HEK293 (cell line): ENCODE measurements around the gene C11orf91.
"Not testable (repeated sequence)": the region's sequence is repeated elsewhere in the genome, so short reads cannot be mapped to it uniquely, and the experiment has no call there.

Experiments used
- CTCF ChIP-seq: fragments of 450-650 bp; formaldehyde crosslinking; IDR thresholded peaks from 2 replicates; pipeline ENCODE4 v1.5.1; 2016; ENCODE audit warnings: missing biosample characterization, missing genetic modification characterization
- SETDB1 ChIP-seq: IDR thresholded peaks from one replicate; pipeline ENCODE4 v1.6.1; 2017; ENCODE audit warnings: mild to moderate bottlenecking, low read length, moderate library complexity, mixed read lengths; ENCODE audit not compliant: insufficient read length
- ZNF184 ChIP-seq: fragments of 450-650 bp; IDR thresholded peaks from 2 replicates; pipeline ENCODE4 v1.5.1; 2018; ENCODE audit warnings: missing biosample characterization, mild to moderate bottlenecking, missing genetic modification characterization
- ZXDB ChIP-seq: fragments of 450-650 bp; formaldehyde crosslinking; IDR thresholded peaks from 2 replicates; pipeline ENCODE4 v1.5.1; 2016; ENCODE audit warnings: missing biosample characterization, missing genetic modification characterization

GRCh38 chr11:33707831-33708230 lies 7.2 kb upstream of the C11orf91 start:
- not testable (repeated sequence) for TF ChIP-seq ZNF184 (tag by site-specific recombination); SETDB1; CTCF (tag by site-specific recombination); ZXDB (tag by site-specific recombination)
